K562 (cell line): ENCODE results near the gene RBFA. TPM values are rescaled to one million over a fixed set of nuclear protein-coding genes. Genes with fewer than 3 reads are reported as not detected.

ENCODE experiments used
- C11orf30 ChIP-seq: fragments of 450-650 bp; IDR thresholded peaks from 2 replicates; pipeline ENCODE4 v1.6.1; 2016; ENCODE audit warnings: low read depth, mild to moderate bottlenecking
- ETV5 ChIP-seq: sonication (generic); formaldehyde crosslinking; IDR thresholded peaks from 2 replicates; pipeline ENCODE4 v1.4.0; 2020; ENCODE audit warnings: low read depth, mild to moderate bottlenecking, missing genetic modification reagents
- FOXK2 ChIP-seq, 2 experiments: fragments of 450-650 bp; IDR thresholded peaks in 1 of 2; conservative IDR thresholded peaks in 1 of 2; 2 replicates each; pipeline ENCODE4 v1.6.1; 2016; ENCODE audit warnings: low read depth in 2 of 2, mild to moderate bottlenecking in 1 of 2
- HEY1 ChIP-seq: fragments of 250-450 bp; sonication (Bioruptor Pico); IDR thresholded peaks from 2 replicates; pipeline ENCODE4 v1.5.0; 2020; ENCODE audit warnings: mild to moderate bottlenecking, moderate library complexity, borderline replicate concordance
- ILF3 ChIP-seq: fragments of 450-650 bp; IDR thresholded peaks from 2 replicates; pipeline ENCODE4 v1.6.1; 2018; ENCODE audit warnings: antibody characterized with exemption, mild to moderate bottlenecking, moderate library complexity, borderline replicate concordance
- MECOM ChIP-seq: fragments of 250-450 bp; sonication (Bioruptor Pico); IDR thresholded peaks from 2 replicates; pipeline ENCODE4 v1.8.0; 2022; ENCODE audit warnings: inconsistent platforms
- MEF2A ChIP-seq: IDR thresholded peaks from 2 replicates; pipeline ENCODE4 v1.6.1; 2011; ENCODE audit warnings: low read depth, mild to moderate bottlenecking, low read length, moderate library complexity; ENCODE audit not compliant: control insufficient read depth
- MTA1 ChIP-seq: fragments of 450-650 bp; IDR thresholded peaks from 2 replicates; pipeline ENCODE4 v1.6.1; 2017; ENCODE audit warnings: borderline replicate concordance
- POLR2AphosphoS2 ChIP-seq: IDR thresholded peaks from 2 replicates; pipeline ENCODE4 v1.6.1; 2012; ENCODE audit warnings: low read length, improper control_type of control experiment
- SIRT6 ChIP-seq: IDR thresholded peaks from one replicate; pipeline ENCODE4 v1.6.1; 2012; ENCODE audit warnings: low read depth, mild to moderate bottlenecking, control low read depth, inconsistent platforms, low read length, moderate library complexity
- SMARCC2 ChIP-seq: fragments of 450-650 bp; IDR thresholded peaks from 2 replicates; pipeline ENCODE4 v1.6.1; 2017; ENCODE audit warnings: antibody characterized with exemption, moderate library complexity, mild to moderate bottlenecking, low read depth
- SMC3 ChIP-seq: conservative IDR thresholded peaks from 2 replicates; pipeline ENCODE4 v1.6.1; 2011; ENCODE audit warnings: low read depth, low read length, improper control_type of control experiment; ENCODE audit not compliant: insufficient read depth
- SRF ChIP-seq, 2 experiments: fragments of 250-450, 450-650 bp in 1 of 2; sonication (Bioruptor Pico) in 1 of 2; sonication (generic) in 1 of 2; formaldehyde crosslinking; IDR thresholded peaks; 2 replicates each; pipeline versions ENCODE4 v1.5.0 to v1.5.1; 2020 to 2022; ENCODE audit warnings: mild to moderate bottlenecking in 1 of 2, missing genetic modification reagents in 1 of 2
- TCFL5 ChIP-seq: fragments of 250-450 bp; sonication (Bioruptor Pico); conservative IDR thresholded peaks from 2 replicates; pipeline ENCODE4 v1.6.1; 2021; ENCODE audit warnings: mild to moderate bottlenecking, moderate library complexity, matching md5 sums
- ZNF57 ChIP-seq: fragments of 450-650 bp; formaldehyde crosslinking; IDR thresholded peaks from 2 replicates; pipeline ENCODE4 v1.4.0; 2020; ENCODE audit warnings: mild to moderate bottlenecking, moderate library complexity
- ZNF644 ChIP-seq: fragments of 200-800 bp; sonication (Bioruptor generic); IDR thresholded peaks from 2 replicates; pipeline ENCODE4 v1.6.1; 2016; ENCODE audit warnings: low read depth, missing genetic modification characterization, missing compliant biosample characterization
- polyA plus RNA-seq, 8 experiments: library from polyadenylated mRNA; depleted of rRNA in 4 of 8; stranded (reverse) in 5 of 8; unstranded in 3 of 8; fragments of >200 nt; fragmentation: Nextera tagmentation in 2 of 8; fragmentation: Illumina TruSeq in 1 of 8; extraction: Ambion mirVana in 2 of 8; extraction: Trizol in 1 of 8; gene quantifications; 2 replicates each; pipeline versions ENCODE4 v1.2.1 to v1.2.3, GENCODE V29; 2011 to 2014; ENCODE audit warnings: inconsistent platforms in 1 of 8, missing spikeins in 1 of 8
- total RNA-seq, 7 experiments: library from RNA; depleted of rRNA in 6 of 7; stranded (reverse); fragments of >200 nt in 6 of 7; fragmentation: Illumina TruSeq in 2 of 7; extraction: Trizol in 2 of 7; gene quantifications; 2 replicates each; pipeline versions ENCODE4 v1.2.1 to v1.2.3, GENCODE V29; 2011 to 2021; ENCODE audit warnings: low replicate concordance in 1 of 7
- TF ChIP-seq, protein P1 (sequence below): conservative IDR thresholded peaks from 2 replicates; pipeline ENCODE4 v1.6.1; 2011; ENCODE audit warnings: low read depth, mild to moderate bottlenecking, low read length; ENCODE audit not compliant: control insufficient read depth
- TF ChIP-seq, protein P2 (sequence below): fragments of 150-350 bp; conservative IDR thresholded peaks from 2 replicates; pipeline ENCODE4 v1.6.1; 2014; ENCODE audit warnings: low read length
- TF ChIP-seq, protein P3 (sequence below): fragments of 200-400 bp; formaldehyde crosslinking; IDR thresholded peaks from 2 replicates; pipeline ENCODE4 v1.6.1; 2017; ENCODE audit warnings: mild to moderate bottlenecking, low read depth, low read length, moderate library complexity
- TF ChIP-seq, protein P4 (sequence below): sonication (generic); formaldehyde crosslinking; IDR thresholded peaks from 2 replicates; pipeline ENCODE4 v1.8.0; 2022; ENCODE audit warnings: mild to moderate bottlenecking, missing genetic modification reagents
- TF ChIP-seq, protein P5 (sequence below): fragments of 250-450 bp; sonication (Bioruptor Pico); IDR thresholded peaks from 2 replicates; pipeline ENCODE4 v1.9.0; 2021; ENCODE audit warnings: mild to moderate bottlenecking

RBFA gene
- total and polyA plus RNA-seq, 9 of the 15 experiments (the other 6 are each of a cell fraction or from before 2014, with no cell fraction given): 3.4 to 41.9 (median 25.8) TPM

DNA sequence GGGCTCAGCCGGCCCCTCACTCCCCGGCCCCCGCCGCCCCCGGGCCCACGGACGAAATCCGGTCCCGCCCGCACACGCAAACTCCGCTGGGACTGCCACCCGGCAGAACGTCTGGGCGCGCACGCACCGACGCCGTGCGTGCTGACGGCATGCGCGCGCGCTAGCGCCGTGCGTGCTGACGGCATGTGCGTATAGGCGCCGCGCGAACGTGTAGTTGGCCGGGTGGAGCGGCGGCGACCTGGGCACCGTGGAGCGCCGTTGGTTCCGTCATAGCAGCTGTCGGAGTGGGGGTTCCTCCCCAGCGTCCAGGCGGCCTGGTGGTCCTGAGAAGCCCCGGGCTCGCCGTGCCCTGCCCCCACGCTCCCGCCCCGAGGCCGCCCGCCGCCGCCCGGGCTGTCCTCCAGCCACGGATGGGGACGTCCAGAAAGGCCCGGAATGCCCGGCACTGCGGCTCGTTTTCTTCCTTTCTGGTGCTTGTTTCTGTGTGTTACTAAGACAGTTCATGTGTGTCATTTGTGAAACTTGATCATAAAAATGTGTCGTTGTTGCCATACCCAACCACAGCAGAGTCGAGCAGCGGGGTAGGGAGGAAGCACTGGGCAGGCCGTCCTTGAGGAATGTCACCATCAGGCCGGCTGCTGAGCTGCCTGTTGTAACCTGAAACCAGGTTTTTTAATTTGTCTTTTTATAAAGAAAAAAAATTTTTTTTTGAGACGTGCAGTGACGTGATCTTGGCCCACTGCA is 45.6 kb upstream of the RBFA start, which contains the start of gene TXNL4A (continued):
- TF ChIP-seq, protein P1, sequence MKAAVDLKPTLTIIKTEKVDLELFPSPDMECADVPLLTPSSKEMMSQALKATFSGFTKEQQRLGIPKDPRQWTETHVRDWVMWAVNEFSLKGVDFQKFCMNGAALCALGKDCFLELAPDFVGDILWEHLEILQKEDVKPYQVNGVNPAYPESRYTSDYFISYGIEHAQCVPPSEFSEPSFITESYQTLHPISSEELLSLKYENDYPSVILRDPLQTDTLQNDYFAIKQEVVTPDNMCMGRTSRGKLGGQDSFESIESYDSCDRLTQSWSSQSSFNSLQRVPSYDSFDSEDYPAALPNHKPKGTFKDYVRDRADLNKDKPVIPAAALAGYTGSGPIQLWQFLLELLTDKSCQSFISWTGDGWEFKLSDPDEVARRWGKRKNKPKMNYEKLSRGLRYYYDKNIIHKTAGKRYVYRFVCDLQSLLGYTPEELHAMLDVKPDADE: 0 out of 2 replicates have a peak, but pooled peaks have one; percentile 45
- TF ChIP-seq SMARCC2 (no peak), MECOM (CRISPR knock-in tag) (no peak), FOXK2 (conservative IDR thresholded peaks at IDR 0.05 in 1 of 2, IDR thresholded peaks at IDR 0.05 in 1 of 2; ENCODE audit: low read depth in 2 of 2) (no peak), SIRT6 (no peak), POLR2AphosphoS2 (no peak), ILF3 (no peak), TCFL5 (CRISPR knock-in tag) (no peak), C11orf30 (peak; percentile 41; the same call in 1 of the 2 replicates), SMC3 (no peak), SRF (CRISPR knock-in tag; IDR thresholded peaks at IDR 0.05) (no peak), ETV5 (CRISPR knock-in tag) (no peak), MTA1 (no peak), HEY1 (CRISPR knock-in tag) (no peak), MEF2A (no peak), ZNF57 (no peak), ZNF644 (tag) (no peak)
- TF ChIP-seq, protein P2, sequence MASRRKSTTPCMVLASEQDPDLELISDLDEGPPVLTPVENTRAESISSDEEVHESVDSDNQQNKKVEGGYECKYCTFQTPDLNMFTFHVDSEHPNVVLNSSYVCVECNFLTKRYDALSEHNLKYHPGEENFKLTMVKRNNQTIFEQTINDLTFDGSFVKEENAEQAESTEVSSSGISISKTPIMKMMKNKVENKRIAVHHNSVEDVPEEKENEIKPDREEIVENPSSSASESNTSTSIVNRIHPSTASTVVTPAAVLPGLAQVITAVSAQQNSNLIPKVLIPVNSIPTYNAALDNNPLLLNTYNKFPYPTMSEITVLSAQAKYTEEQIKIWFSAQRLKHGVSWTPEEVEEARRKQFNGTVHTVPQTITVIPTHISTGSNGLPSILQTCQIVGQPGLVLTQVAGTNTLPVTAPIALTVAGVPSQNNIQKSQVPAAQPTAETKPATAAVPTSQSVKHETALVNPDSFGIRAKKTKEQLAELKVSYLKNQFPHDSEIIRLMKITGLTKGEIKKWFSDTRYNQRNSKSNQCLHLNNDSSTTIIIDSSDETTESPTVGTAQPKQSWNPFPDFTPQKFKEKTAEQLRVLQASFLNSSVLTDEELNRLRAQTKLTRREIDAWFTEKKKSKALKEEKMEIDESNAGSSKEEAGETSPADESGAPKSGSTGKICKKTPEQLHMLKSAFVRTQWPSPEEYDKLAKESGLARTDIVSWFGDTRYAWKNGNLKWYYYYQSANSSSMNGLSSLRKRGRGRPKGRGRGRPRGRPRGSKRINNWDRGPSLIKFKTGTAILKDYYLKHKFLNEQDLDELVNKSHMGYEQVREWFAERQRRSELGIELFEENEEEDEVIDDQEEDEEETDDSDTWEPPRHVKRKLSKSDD: no peak
- TF ChIP-seq, protein P3, sequence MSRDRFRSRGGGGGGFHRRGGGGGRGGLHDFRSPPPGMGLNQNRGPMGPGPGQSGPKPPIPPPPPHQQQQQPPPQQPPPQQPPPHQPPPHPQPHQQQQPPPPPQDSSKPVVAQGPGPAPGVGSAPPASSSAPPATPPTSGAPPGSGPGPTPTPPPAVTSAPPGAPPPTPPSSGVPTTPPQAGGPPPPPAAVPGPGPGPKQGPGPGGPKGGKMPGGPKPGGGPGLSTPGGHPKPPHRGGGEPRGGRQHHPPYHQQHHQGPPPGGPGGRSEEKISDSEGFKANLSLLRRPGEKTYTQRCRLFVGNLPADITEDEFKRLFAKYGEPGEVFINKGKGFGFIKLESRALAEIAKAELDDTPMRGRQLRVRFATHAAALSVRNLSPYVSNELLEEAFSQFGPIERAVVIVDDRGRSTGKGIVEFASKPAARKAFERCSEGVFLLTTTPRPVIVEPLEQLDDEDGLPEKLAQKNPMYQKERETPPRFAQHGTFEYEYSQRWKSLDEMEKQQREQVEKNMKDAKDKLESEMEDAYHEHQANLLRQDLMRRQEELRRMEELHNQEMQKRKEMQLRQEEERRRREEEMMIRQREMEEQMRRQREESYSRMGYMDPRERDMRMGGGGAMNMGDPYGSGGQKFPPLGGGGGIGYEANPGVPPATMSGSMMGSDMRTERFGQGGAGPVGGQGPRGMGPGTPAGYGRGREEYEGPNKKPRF: no peak
- TF ChIP-seq, protein P4, sequence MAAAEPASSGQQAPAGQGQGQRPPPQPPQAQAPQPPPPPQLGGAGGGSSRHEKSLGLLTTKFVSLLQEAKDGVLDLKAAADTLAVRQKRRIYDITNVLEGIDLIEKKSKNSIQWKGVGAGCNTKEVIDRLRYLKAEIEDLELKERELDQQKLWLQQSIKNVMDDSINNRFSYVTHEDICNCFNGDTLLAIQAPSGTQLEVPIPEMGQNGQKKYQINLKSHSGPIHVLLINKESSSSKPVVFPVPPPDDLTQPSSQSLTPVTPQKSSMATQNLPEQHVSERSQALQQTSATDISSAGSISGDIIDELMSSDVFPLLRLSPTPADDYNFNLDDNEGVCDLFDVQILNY: no peak
- TF ChIP-seq, protein P5, sequence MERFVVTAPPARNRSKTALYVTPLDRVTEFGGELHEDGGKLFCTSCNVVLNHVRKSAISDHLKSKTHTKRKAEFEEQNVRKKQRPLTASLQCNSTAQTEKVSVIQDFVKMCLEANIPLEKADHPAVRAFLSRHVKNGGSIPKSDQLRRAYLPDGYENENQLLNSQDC (CRISPR knock-in tag): no peak
